Muscle layer of duodenum (tissue), 2 donors: ENCODE measurements around the gene MCM9.

ENCODE experiments used
- H3K27ac ChIP-seq: one replicate; pipeline ENCODE4 v1.7.0; 2013; ENCODE audit warnings: mild to moderate bottlenecking, low read length
- H3K27me3 ChIP-seq: one replicate; pipeline ENCODE4 v1.7.0; 2013; ENCODE audit warnings: low read depth, mild to moderate bottlenecking, control low read depth, low read length
- H3K36me3 ChIP-seq, 2 donors: one replicate each; pipeline ENCODE4 v1.7.0; 2013; ENCODE audit warnings: low read length in 2 of 2, control low read depth in 1 of 2, mild to moderate bottlenecking in 1 of 2; ENCODE audit not compliant: insufficient read depth in 2 of 2, control insufficient read depth in 1 of 2
- H3K4me1 ChIP-seq, 2 donors: one replicate each; pipeline ENCODE4 v1.7.0; 2013; ENCODE audit warnings: low read length in 2 of 2, mild to moderate bottlenecking in 2 of 2, control low read depth in 1 of 2, moderate library complexity in 1 of 2; ENCODE audit not compliant: insufficient read depth in 2 of 2, control insufficient read depth in 1 of 2
- H3K4me3 ChIP-seq, 2 donors: one replicate each; pipeline ENCODE4 v1.7.0; 2013; ENCODE audit warnings: low read length in 2 of 2, low read depth in 1 of 2, mild to moderate bottlenecking in 1 of 2
- H3K9me3 ChIP-seq, 2 donors: one replicate each; pipeline ENCODE4 v1.7.0; 2013; ENCODE audit warnings: low read length in 2 of 2, control low read depth in 1 of 2, mild to moderate bottlenecking in 1 of 2; ENCODE audit not compliant: control insufficient read depth in 1 of 2
- donor health status: healthy.

MCM9 gene

GRCh38 chr6:118860880-118861279 is 74.1 kb downstream of the MCM9 start:
- H3K27ac ChIP-seq = no peak overlapping the region
- H3K9me3 ChIP-seq = peaks cover 0 to 2% of the 10 kb centered on the region in 2 donors
- H3K27me3 ChIP-seq = no peaks in the 10 kb centered on the region
- no peak overlapping the region for H3K4me3 ChIP-seq
- H3K36me3 ChIP-seq = no peaks in the 10 kb centered on the region
- H3K4me1 ChIP-seq = no peaks in the 10 kb centered on the region

- Histone ChIP-seq H3K27ac (no peak overlapping the region), H3K4me3 (no peak overlapping the region), H3K27me3 (no peaks in the 10 kb centered on the region), H3K36me3 (no peaks in the 10 kb centered on the region), H3K4me1 (no peaks in the 10 kb centered on the region), H3K9me3 (peaks cover 0 to 2% of the 10 kb centered on the region in 2 donors)
These were observed 74.6 kb downstream of the MCM9 start for GRCh38 chr6:118860363-118860762.

GRCh38 chr6:118859517-118860064 is 75.4 kb downstream of the MCM9 start:
- H3K27ac ChIP-seq = no peak overlapping the region
- H3K9me3 ChIP-seq = peaks cover 0 to 2% of the 10 kb centered on the region in 2 donors
- no peaks in the 10 kb centered on the region for H3K27me3 ChIP-seq
- H3K4me3 ChIP-seq = no peak overlapping the region
- no peaks in the 10 kb centered on the region for H3K36me3 ChIP-seq
- H3K4me1 ChIP-seq = no peaks in the 10 kb centered on the region

- Histone ChIP-seq H3K27me3 (no peaks in the 10 kb centered on the region), H3K4me3 (no peak overlapping the region), H3K36me3 (no peaks in the 10 kb centered on the region), H3K27ac (no peak overlapping the region), H3K4me1 (no peaks in the 10 kb centered on the region), H3K9me3 (peaks cover 0 to 2% of the 10 kb centered on the region in 2 donors)
These were observed 78.7 kb downstream of the MCM9 start for GRCh38 chr6:118856301-118856700.

- no peaks in the 10 kb centered on the region for H3K27me3 ChIP-seq
- H3K9me3 ChIP-seq = no peaks in the 10 kb centered on the region
- H3K27ac ChIP-seq = no peak overlapping the region
- no peak overlapping the region for H3K4me3 ChIP-seq
- H3K36me3 ChIP-seq = no peaks in the 10 kb centered on the region
- H3K4me1 ChIP-seq = no peaks in the 10 kb centered on the region
These were observed 81.6 kb downstream of the MCM9 start for GRCh38 chr6:118853408-118853807.

GRCh38 chr6:118844915-118845314 is 90.0 kb downstream of the MCM9 start:
- Histone ChIP-seq H3K27ac (no peak overlapping the region), H3K4me3 (no peak overlapping the region)

GRCh38 chr6:118843685-118844390 is 91.1 kb downstream of the MCM9 start:
- H3K27ac ChIP-seq = no peak overlapping the region

More at GRCh38 chr6:118844915-118845314, 90.0 kb downstream of the MCM9 start:
- Histone ChIP-seq H3K9me3 (no peaks in the 10 kb centered on the region), H3K36me3 (no peaks in the 10 kb centered on the region), H3K4me1 (no peaks in the 10 kb centered on the region), H3K27me3 (no peaks in the 10 kb centered on the region)

GRCh38 chr6:118830691-118831090 is 104.3 kb downstream of the MCM9 start:
- Histone ChIP-seq H3K4me3 (no peak overlapping the region), H3K36me3 (peaks cover 15 to 33% of the 10 kb centered on the region in 2 donors), H3K27ac (no peak overlapping the region), H3K9me3 (no peaks in the 10 kb centered on the region), H3K27me3 (no peaks in the 10 kb centered on the region), H3K4me1 (no peaks in the 10 kb centered on the region)

More at GRCh38 chr6:118843685-118844390, 91.1 kb downstream of the MCM9 start:
- H3K4me1 ChIP-seq = no peaks in the 10 kb centered on the region
- no peaks in the 10 kb centered on the region for H3K27me3 ChIP-seq
- no peaks in the 10 kb centered on the region for H3K36me3 ChIP-seq
- H3K9me3 ChIP-seq = no peaks in the 10 kb centered on the region
- no peak overlapping the region for H3K4me3 ChIP-seq

- Histone ChIP-seq H3K27ac (no peak overlapping the region), H3K4me3 (no peak overlapping the region), H3K36me3 (peaks cover 22 to 41% of the 10 kb centered on the region in 2 donors), H3K4me1 (no peaks in the 10 kb centered on the region), H3K9me3 (no peaks in the 10 kb centered on the region), H3K27me3 (no peaks in the 10 kb centered on the region)
These were observed 105.0 kb downstream of the MCM9 start for GRCh38 chr6:118829817-118830478.

- no peak overlapping the region for H3K4me3 ChIP-seq
- peaks cover 23 to 51% of the 10 kb centered on the region in 2 donors for H3K36me3 ChIP-seq
- H3K27ac ChIP-seq = no peak overlapping the region
These were observed 108.9 kb downstream of the MCM9 start for GRCh38 chr6:118826096-118826495.

GRCh38 chr6:118825661-118826060 is 109.3 kb downstream of the MCM9 start:
- H3K9me3 ChIP-seq = no peaks in the 10 kb centered on the region
- H3K4me1 ChIP-seq = no peaks in the 10 kb centered on the region
- H3K27me3 ChIP-seq = no peaks in the 10 kb centered on the region
- H3K36me3 ChIP-seq = peaks cover 23 to 51% of the 10 kb centered on the region in 2 donors
- no peak overlapping the region for H3K4me3 ChIP-seq
- no peak overlapping the region for H3K27ac ChIP-seq

More at GRCh38 chr6:118826096-118826495, 108.9 kb downstream of the MCM9 start:
- Histone ChIP-seq H3K27me3 (no peaks in the 10 kb centered on the region), H3K9me3 (no peaks in the 10 kb centered on the region), H3K4me1 (no peaks in the 10 kb centered on the region)
